WTC11 (cell line): Measurements from ENCODE around the gene ZNF77. TPM values are rescaled to one million over a fixed set of nuclear protein-coding genes. Genes with fewer than 3 reads are reported as not detected.
"Not testable (repeated sequence)": the region's sequence is repeated elsewhere in the genome, so short reads cannot be mapped to it uniquely, and the experiment has no call there.

Experiments used
- ATAC-seq: fragments of 200-7000 bp; cut with Tn5 transposase; 2 replicates; pipeline ENCODE4 v1.10.0; 2021; ENCODE audit warnings: mild to moderate bottlenecking, moderate library complexity
- CTCF ChIA-PET: fragments of 300-600 bp; sonication (Branson Sonifier 250); formaldehyde crosslinking; loops from one replicate; lab custom pipeline; 2021; ENCODE audit warnings: antibody characterized with exemption; lab: Charles Lee
- POLR2A ChIA-PET: fragments of 350-600 bp; sonication (Branson Sonifier 250); formaldehyde crosslinking; loops from one replicate; lab custom pipeline; 2021; ENCODE audit warnings: antibody characterized with exemption; lab: Charles Lee
- DNase-seq: peaks from one replicate; pipeline ENCODE4 v3.0.0; 2021; ENCODE audit warnings: low spot score
- H3K27ac Mint-ChIP-seq: 2 replicates; pipeline ENCODE4 v1.8.0; 2021; ENCODE audit warnings: mixed read lengths
- H3K27me3 Mint-ChIP-seq: 2 replicates; pipeline ENCODE4 v1.8.0; 2021; ENCODE audit warnings: low read depth, mild to moderate bottlenecking, moderate library complexity, mixed read lengths
- H3K36me3 Mint-ChIP-seq: 2 replicates; pipeline ENCODE4 v1.8.0; 2021; ENCODE audit warnings: mixed read lengths
- H3K4me1 Mint-ChIP-seq: 2 replicates; pipeline ENCODE4 v1.8.0; 2022; ENCODE audit warnings: mixed read lengths
- H3K4me3 Mint-ChIP-seq: 2 replicates; pipeline ENCODE4 v1.8.0; 2021; ENCODE audit warnings: mild to moderate bottlenecking, moderate library complexity, mixed read lengths
- H3K9me3 Mint-ChIP-seq: 2 replicates; pipeline ENCODE4 v1.8.0; 2021; ENCODE audit warnings: mixed read lengths
- CBFB ChIP-seq: sonication (generic); formaldehyde crosslinking; IDR thresholded peaks from 2 replicates; pipeline ENCODE4 v1.8.1; 2022; ENCODE audit warnings: mild to moderate bottlenecking, low read depth, missing genetic modification reagents
- ERG ChIP-seq: fragments of 250-450 bp; sonication (Bioruptor Pico); IDR thresholded peaks from 2 replicates; pipeline ENCODE4 v1.8.0; 2021; ENCODE audit warnings: mild to moderate bottlenecking
- ESRRA ChIP-seq: sonication (generic); formaldehyde crosslinking; IDR thresholded peaks from 2 replicates; pipeline ENCODE4 v1.8.1; 2022; ENCODE audit warnings: mild to moderate bottlenecking, missing genetic modification reagents, borderline replicate concordance
- GRHL2 ChIP-seq: fragments of 250-450 bp; sonication (Bioruptor Pico); IDR thresholded peaks from 2 replicates; pipeline ENCODE4 v1.8.0; 2022; ENCODE audit warnings: mild to moderate bottlenecking, moderate library complexity; ENCODE audit not compliant: insufficient replicate concordance, severe bottlenecking
- KAT7 ChIP-seq: sonication (generic); formaldehyde crosslinking; IDR thresholded peaks from 2 replicates; pipeline ENCODE4 v1.8.1; 2023; ENCODE audit warnings: missing genetic modification reagents, mild to moderate bottlenecking, borderline replicate concordance
- MAX ChIP-seq: sonication (generic); formaldehyde crosslinking; IDR thresholded peaks from 2 replicates; pipeline ENCODE4 v1.8.0; 2022; ENCODE audit warnings: mild to moderate bottlenecking, missing genetic modification reagents
- RELA ChIP-seq: sonication (generic); formaldehyde crosslinking; IDR thresholded peaks from 2 replicates; pipeline ENCODE4 v1.8.1; 2022; ENCODE audit warnings: missing genetic modification reagents, mild to moderate bottlenecking, borderline replicate concordance
- SMAD4 ChIP-seq: sonication (generic); formaldehyde crosslinking; IDR thresholded peaks from 2 replicates; pipeline ENCODE4 v1.8.0; 2022; ENCODE audit warnings: mild to moderate bottlenecking, missing genetic modification reagents
- SOX15 ChIP-seq: fragments of 250-450 bp; sonication (Bioruptor Pico); IDR thresholded peaks from 2 replicates; pipeline ENCODE4 v1.9.0; 2021; ENCODE audit warnings: mild to moderate bottlenecking
- ZNF121 ChIP-seq: sonication (generic); formaldehyde crosslinking; IDR thresholded peaks from 2 replicates; pipeline ENCODE4 v1.8.0; 2023; ENCODE audit warnings: missing genetic modification reagents
- ZNF416 ChIP-seq: fragments of 250-450 bp; sonication (Bioruptor Pico); IDR thresholded peaks from 2 replicates; pipeline ENCODE4 v1.9.0; 2021; ENCODE audit warnings: mild to moderate bottlenecking, inconsistent platforms
- total RNA-seq: library from RNA; stranded (reverse); gene quantifications from 3 replicates; pipeline ENCODE4 v1.2.3, GENCODE V29; 2021
- TF ChIP-seq, protein P1 (sequence below): sonication (generic); formaldehyde crosslinking; IDR thresholded peaks from 2 replicates; pipeline ENCODE4 v1.8.1; 2023; ENCODE audit warnings: mild to moderate bottlenecking, missing genetic modification reagents, moderate library complexity
- TF ChIP-seq, protein P2 (sequence below): sonication (generic); formaldehyde crosslinking; IDR thresholded peaks from 2 replicates; pipeline ENCODE4 v1.8.0; 2022; ENCODE audit warnings: mild to moderate bottlenecking, missing genetic modification reagents
- TF ChIP-seq, protein P3 (sequence below): sonication (generic); formaldehyde crosslinking; IDR thresholded peaks from 2 replicates; pipeline ENCODE4 v1.8.1; 2022; ENCODE audit warnings: mild to moderate bottlenecking, missing genetic modification reagents, moderate library complexity, borderline replicate concordance
- TF ChIP-seq, protein P4 (sequence below): fragments of 250-450 bp; sonication (Bioruptor Pico); IDR thresholded peaks from 2 replicates; pipeline ENCODE4 v1.9.0; 2021; ENCODE audit warnings: mild to moderate bottlenecking
- TF ChIP-seq, protein P5 (sequence below): sonication (generic); formaldehyde crosslinking; IDR thresholded peaks from 2 replicates; pipeline ENCODE4 v1.8.0; 2022; ENCODE audit warnings: mild to moderate bottlenecking, missing genetic modification reagents

Gene ZNF77
- total RNA-seq, 1 experiment from 2014 or later, result 4.7 TPM

GRCh38 chr19:2906631-2907195 lies 38.1 kb downstream of the ZNF77 start:
- DNase-seq (no peak), ATAC-seq (no peak)
- Mint-ChIP-seq H3K4me3 (no peak overlapping the region), H3K27ac (0 out of 2 replicates have a peak overlapping the region, but pooled peaks have one; percentile 23), H3K9me3 (peaks cover 7% of the 10 kb centered on the region), H3K4me1 (peaks cover 7% of the 10 kb centered on the region), H3K27me3 (no peaks in the 10 kb centered on the region; the same call in 1 of the 2 replicates), H3K36me3 (peaks cover 6% of the 10 kb centered on the region)
- ChIA-PET CTCF (interaction anchor here (0.5 to 0.9 kb wide), 2 partner anchors 65 to 258 kb away, joined by 3 read pairs; partner anchors contain the start of gene ZNF555), POLR2A (no interaction called here)
- no peak for TF ChIP-seq ESRRA (CRISPR knock-in tag)
- TF ChIP-seq GRHL2, result no peak
- no peak for TF ChIP-seq KAT7 (CRISPR knock-in tag)
- no peak for TF ChIP-seq SMAD4 (CRISPR knock-in tag)

DNA sequence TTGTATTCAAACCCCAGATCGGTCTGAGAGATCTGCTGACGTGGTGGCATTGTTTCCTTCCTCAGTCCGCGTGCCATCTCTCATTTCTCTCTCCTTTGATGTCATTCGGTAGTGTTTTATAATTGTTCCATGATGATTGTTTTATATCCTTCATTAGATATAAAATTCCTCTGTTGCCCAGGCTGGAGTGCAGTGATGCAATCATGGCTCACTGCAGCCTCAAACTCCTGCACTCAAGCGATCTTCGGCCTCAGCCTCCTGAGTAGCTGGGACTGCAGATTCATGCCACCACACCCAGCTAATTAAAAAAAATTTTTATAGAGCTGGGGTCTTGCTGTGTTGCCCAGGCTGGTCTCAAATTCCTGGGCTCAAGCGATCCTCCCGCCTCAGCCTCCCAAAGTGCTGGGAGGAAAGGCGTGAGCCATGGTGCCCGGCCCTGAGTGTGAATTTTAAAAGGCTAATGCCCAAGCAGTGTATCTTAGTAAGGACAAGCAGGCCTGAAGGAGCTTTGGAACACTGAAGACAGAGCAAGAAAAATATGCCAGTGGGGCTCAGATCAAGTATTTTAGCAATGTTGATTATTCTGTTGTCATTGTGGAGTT lies 38.8 kb downstream of the ZNF77 start:
- Mint-ChIP-seq H3K4me3 (no peak overlapping the region), H3K27ac (0 out of 2 replicates have a peak overlapping the region, but pooled peaks have one; percentile 23), H3K4me1 (peaks cover 10% of the 10 kb centered on the region), H3K9me3 (peaks cover 4% of the 10 kb centered on the region), H3K36me3 (peaks cover 3% of the 10 kb centered on the region), H3K27me3 (no peaks in the 10 kb centered on the region; the same call in 1 of the 2 replicates)
- ATAC-seq, result no peak
- POLR2A ChIA-PET, result interaction anchor here (0.5 kb wide), 1 partner anchor 772 kb away, joined by 5 read pairs; no protein-coding TSS in a partner anchor
- TF ChIP-seq SOX15 (CRISPR knock-in tag) (no peak), ZNF121 (CRISPR knock-in tag) (0 out of 2 replicates have a peak, but pooled peaks have one; percentile 20)
- CTCF ChIA-PET, result no interaction called here
- DNase-seq, result no peak

- H3K36me3 Mint-ChIP-seq, POLR2A ChIA-PET, DNase-seq, H3K4me3 Mint-ChIP-seq, H3K4me1 Mint-ChIP-seq, ATAC-seq, H3K9me3 Mint-ChIP-seq, H3K27me3 Mint-ChIP-seq, H3K27ac Mint-ChIP-seq: not testable (repeated sequence)
- CTCF ChIA-PET, result interaction anchor here (0.6 to 1.0 kb wide), 2 partner anchors 48 to 226 kb away, joined by 3 to 5 read pairs; no protein-coding TSS in a partner anchor
Observed at GRCh38 chr19:2903326-2903725, 41.4 kb downstream of the ZNF77 start.

GRCh38 chr19:2902590-2903218 lies 42.1 kb downstream of the ZNF77 start:
- Mint-ChIP-seq H3K4me3 (peak overlapping the region; percentile 97), H3K9me3 (peaks cover 4% of the 10 kb centered on the region)
- TF ChIP-seq, protein P1, sequence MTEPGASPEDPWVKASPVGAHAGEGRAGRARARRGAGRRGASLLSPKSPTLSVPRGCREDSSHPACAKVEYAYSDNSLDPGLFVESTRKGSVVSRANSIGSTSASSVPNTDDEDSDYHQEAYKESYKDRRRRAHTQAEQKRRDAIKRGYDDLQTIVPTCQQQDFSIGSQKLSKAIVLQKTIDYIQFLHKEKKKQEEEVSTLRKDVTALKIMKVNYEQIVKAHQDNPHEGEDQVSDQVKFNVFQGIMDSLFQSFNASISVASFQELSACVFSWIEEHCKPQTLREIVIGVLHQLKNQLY (CRISPR knock-in tag), result no peak
- TF ChIP-seq MAX (no peak), RELA (no peak), CBFB (CRISPR knock-in tag) (no peak), ZNF416 (CRISPR knock-in tag) (no peak), ERG (CRISPR knock-in tag) (no peak)
- TF ChIP-seq, protein P2, sequence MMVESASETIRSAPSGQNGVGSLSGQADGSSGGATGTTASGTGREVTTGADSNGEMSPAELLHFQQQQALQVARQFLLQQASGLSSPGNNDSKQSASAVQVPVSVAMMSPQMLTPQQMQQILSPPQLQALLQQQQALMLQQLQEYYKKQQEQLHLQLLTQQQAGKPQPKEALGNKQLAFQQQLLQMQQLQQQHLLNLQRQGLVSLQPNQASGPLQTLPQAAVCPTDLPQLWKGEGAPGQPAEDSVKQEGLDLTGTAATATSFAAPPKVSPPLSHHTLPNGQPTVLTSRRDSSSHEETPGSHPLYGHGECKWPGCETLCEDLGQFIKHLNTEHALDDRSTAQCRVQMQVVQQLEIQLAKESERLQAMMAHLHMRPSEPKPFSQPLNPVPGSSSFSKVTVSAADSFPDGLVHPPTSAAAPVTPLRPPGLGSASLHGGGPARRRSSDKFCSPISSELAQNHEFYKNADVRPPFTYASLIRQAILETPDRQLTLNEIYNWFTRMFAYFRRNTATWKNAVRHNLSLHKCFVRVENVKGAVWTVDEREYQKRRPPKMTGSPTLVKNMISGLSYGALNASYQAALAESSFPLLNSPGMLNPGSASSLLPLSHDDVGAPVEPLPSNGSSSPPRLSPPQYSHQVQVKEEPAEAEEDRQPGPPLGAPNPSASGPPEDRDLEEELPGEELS (CRISPR knock-in tag), result no peak
- TF ChIP-seq, protein P3, sequence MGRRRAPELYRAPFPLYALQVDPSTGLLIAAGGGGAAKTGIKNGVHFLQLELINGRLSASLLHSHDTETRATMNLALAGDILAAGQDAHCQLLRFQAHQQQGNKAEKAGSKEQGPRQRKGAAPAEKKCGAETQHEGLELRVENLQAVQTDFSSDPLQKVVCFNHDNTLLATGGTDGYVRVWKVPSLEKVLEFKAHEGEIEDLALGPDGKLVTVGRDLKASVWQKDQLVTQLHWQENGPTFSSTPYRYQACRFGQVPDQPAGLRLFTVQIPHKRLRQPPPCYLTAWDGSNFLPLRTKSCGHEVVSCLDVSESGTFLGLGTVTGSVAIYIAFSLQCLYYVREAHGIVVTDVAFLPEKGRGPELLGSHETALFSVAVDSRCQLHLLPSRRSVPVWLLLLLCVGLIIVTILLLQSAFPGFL, result no peak
- TF ChIP-seq, protein P4, sequence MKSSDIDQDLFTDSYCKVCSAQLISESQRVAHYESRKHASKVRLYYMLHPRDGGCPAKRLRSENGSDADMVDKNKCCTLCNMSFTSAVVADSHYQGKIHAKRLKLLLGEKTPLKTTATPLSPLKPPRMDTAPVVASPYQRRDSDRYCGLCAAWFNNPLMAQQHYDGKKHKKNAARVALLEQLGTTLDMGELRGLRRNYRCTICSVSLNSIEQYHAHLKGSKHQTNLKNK (CRISPR knock-in tag), result no peak
- TF ChIP-seq, protein P5, sequence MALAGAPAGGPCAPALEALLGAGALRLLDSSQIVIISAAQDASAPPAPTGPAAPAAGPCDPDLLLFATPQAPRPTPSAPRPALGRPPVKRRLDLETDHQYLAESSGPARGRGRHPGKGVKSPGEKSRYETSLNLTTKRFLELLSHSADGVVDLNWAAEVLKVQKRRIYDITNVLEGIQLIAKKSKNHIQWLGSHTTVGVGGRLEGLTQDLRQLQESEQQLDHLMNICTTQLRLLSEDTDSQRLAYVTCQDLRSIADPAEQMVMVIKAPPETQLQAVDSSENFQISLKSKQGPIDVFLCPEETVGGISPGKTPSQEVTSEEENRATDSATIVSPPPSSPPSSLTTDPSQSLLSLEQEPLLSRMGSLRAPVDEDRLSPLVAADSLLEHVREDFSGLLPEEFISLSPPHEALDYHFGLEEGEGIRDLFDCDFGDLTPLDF (CRISPR knock-in tag), result no peak

More at GRCh38 chr19:2902590-2903218, 42.1 kb downstream of the ZNF77 start:
- ChIA-PET CTCF (interaction anchor here (0.5 to 1.4 kb wide), 2 partner anchors 15 to 193 kb away, joined by 3 read pairs; no protein-coding TSS in a partner anchor), POLR2A (no interaction called here)
- peaks cover 10% of the 10 kb centered on the region for H3K4me1 Mint-ChIP-seq
- H3K27me3 Mint-ChIP-seq, result peaks cover 3% of the 10 kb centered on the region
- H3K27ac Mint-ChIP-seq, result 0 out of 2 replicates have a peak overlapping the region, but pooled peaks have one; percentile 15
- DNase-seq, result no peak
- ATAC-seq, result no peak
- no peaks in the 10 kb centered on the region for H3K36me3 Mint-ChIP-seq
